SU-DHL-6 (cell line): ENCODE data around the gene CGB1.

Experiments used
- CTCF ChIP-seq: fragments of 200-600 bp; sonication (generic); IDR thresholded peaks from one replicate; pipeline ENCODE4 v1.5.1; 2017; ENCODE audit warnings: antibody characterized with exemption, mild to moderate bottlenecking, low read length, moderate library complexity; ENCODE audit not compliant: insufficient read depth, poor library complexity, severe bottlenecking
- EZH2phosphoT487 ChIP-seq: fragments of 200-600 bp; sonication (generic), shearing (Covaris generic); conservative IDR thresholded peaks from 2 replicates; pipeline ENCODE4 v1.6.1; 2018; ENCODE audit warnings: mild to moderate bottlenecking, antibody characterized with exemption, low read length, moderate library complexity, mixed read lengths

GRCh38 chr19:49059053-49059452 is 22.4 kb upstream of the CGB1 start:
- TF ChIP-seq CTCF (no peak), EZH2phosphoT487 (no peak)
